ENCODE data around the gene STMN1. TPM values are rescaled to one million over a fixed set of nuclear protein-coding genes. Genes with fewer than 3 reads are reported as not detected.

STMN1 gene
- total RNA-seq, 2 donors from 2014 or later = 10.9 to 14.4 TPM

DNA sequence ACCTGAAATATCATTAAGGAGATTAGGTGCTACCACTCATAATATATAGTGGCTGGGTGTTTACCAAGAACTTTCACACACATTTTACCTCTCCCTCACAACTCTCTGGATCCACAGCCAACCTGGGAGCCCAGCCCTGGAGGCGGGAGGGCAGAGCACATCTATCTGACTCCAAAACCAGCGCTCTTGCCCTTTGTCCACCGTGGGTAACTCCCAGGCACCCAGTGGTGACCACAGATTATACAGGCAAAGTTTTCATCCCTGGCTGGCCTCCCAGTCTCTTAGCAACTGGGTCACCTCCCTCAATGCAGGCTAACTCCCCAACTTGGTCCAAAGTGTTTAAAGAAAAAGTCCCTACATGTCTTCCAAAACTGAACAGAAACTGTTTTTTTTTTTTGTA is 33.1 kb downstream of the STMN1 start:
- Histone ChIP-seq H3K4me3 (no peak overlapping the region), H3K9me3 (no peaks in the 10 kb centered on the region), H3K27ac (no peak overlapping the region), H3K36me3 (no peaks in the 10 kb centered on the region), H3K27me3 (replicated peaks; ENCODE audit: insufficient read depth) (no peaks in the 10 kb centered on the region), H3K4me1 (ENCODE audit: control insufficient read depth in 1 of 2, low read depth in 2 of 2) (peaks cover 3 to 33% of the 10 kb centered on the region in 2 donors)
- TF ChIP-seq, protein P1, sequence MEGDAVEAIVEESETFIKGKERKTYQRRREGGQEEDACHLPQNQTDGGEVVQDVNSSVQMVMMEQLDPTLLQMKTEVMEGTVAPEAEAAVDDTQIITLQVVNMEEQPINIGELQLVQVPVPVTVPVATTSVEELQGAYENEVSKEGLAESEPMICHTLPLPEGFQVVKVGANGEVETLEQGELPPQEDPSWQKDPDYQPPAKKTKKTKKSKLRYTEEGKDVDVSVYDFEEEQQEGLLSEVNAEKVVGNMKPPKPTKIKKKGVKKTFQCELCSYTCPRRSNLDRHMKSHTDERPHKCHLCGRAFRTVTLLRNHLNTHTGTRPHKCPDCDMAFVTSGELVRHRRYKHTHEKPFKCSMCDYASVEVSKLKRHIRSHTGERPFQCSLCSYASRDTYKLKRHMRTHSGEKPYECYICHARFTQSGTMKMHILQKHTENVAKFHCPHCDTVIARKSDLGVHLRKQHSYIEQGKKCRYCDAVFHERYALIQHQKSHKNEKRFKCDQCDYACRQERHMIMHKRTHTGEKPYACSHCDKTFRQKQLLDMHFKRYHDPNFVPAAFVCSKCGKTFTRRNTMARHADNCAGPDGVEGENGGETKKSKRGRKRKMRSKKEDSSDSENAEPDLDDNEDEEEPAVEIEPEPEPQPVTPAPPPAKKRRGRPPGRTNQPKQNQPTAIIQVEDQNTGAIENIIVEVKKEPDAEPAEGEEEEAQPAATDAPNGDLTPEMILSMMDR (IDR thresholded peaks at IDR 0.05) = no peak
- ATAC-seq (ENCODE audit: insufficient number of reproducible peaks, low FRiP score, low read depth) (no peak), DNase-seq (ENCODE audit: low spot score) (no peak)

DNA sequence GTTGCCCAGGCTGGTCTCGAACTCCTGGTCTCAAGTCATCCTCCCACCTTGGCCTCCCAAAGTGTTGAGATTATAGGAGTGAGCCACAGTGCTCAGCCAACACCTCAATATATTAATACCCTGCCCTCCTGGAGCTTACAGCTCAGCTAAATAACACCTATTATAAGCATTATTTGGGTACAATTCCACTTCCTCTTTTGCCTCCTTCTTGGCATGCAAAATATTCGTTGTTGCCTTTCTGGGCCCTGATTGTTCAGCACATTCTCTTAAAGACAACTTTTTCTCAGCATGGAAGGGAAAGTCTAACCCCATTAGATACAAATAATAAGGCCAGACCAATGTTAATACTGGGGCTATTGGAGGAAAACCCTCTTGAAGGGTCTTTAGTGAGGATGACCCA is 33.5 kb downstream of the STMN1 start:
- H3K36me3 ChIP-seq = no peaks in the 10 kb centered on the region
- TF ChIP-seq, protein P1 (IDR thresholded peaks at IDR 0.05) = no peak
- H3K4me1 ChIP-seq (ENCODE audit: control insufficient read depth in 1 of 2, low read depth in 2 of 2) = peaks cover 3 to 33% of the 10 kb centered on the region in 2 donors
- no peaks in the 10 kb centered on the region for H3K9me3 ChIP-seq
- DNase-seq (ENCODE audit: low spot score) (no peak), ATAC-seq (ENCODE audit: insufficient number of reproducible peaks, low FRiP score, low read depth) (no peak)
- no peak overlapping the region for H3K4me3 ChIP-seq
- H3K27me3 ChIP-seq (replicated peaks; ENCODE audit: insufficient read depth) = no peaks in the 10 kb centered on the region
- no peak overlapping the region for H3K27ac ChIP-seq

DNA sequence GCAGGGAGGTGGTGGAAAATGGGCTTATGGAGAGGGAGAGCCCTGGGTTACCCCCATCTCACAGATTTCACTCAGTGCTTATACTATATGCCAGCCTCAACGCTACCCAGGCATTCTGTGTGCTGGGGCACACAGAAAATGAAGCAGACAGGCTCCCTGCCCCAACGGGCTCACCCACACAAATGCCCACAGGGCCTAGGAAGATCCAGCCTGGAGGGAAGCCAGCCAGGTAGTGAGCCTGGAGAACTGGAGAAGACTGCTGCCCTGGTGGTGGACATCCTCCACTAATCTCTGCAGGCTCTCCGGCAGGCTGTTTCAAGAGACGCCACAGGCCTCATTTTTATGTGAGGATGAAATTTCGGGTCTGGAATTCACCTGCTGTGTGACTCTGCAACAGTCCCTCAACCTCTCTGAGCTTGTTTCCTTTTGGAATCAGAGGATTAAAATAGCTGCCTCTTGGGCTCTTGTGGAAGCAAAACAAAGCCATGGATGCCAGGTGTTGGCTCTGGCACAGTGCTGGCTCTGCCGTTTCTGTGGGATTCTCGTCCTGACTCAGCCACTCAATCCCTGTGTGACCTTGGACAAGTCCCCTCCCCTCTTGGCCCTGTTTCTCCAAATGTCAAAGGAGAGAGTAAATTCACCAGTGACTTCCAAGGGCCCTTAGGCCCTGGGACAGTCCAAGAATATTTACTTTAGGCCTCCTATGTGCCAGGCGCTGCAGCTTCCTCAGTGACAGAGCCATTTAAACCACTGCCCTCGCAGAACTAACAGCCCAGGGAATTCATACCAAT is 34.3 kb downstream of the STMN1 start:
- ATAC-seq (ENCODE audit: insufficient number of reproducible peaks, low FRiP score, low read depth) (no peak), DNase-seq (ENCODE audit: low spot score) (no peak)
- Histone ChIP-seq H3K9me3 (no peaks in the 10 kb centered on the region), H3K4me1 (ENCODE audit: control insufficient read depth in 1 of 2, low read depth in 2 of 2) (peaks cover 3 to 33% of the 10 kb centered on the region in 2 donors), H3K36me3 (no peaks in the 10 kb centered on the region), H3K27me3 (replicated peaks; ENCODE audit: insufficient read depth) (no peaks in the 10 kb centered on the region), H3K4me3 (no peak overlapping the region), H3K27ac (no peak overlapping the region)
- TF ChIP-seq, protein P1 (IDR thresholded peaks at IDR 0.05) = no peak

GRCh38 chr1:25871086-25871703 is 35.0 kb downstream of the STMN1 start:
- H3K4me3 ChIP-seq = no peak overlapping the region
- no peaks in the 10 kb centered on the region for H3K36me3 ChIP-seq
- ATAC-seq (ENCODE audit: insufficient number of reproducible peaks, low FRiP score, low read depth) (no peak), DNase-seq (ENCODE audit: low spot score) (no peak)
- TF ChIP-seq, protein P1 (IDR thresholded peaks at IDR 0.05) = no peak
- peaks cover 3 to 33% of the 10 kb centered on the region in 2 donors for H3K4me1 ChIP-seq (ENCODE audit: control insufficient read depth in 1 of 2, low read depth in 2 of 2)
- no peaks in the 10 kb centered on the region for H3K9me3 ChIP-seq
- H3K27ac ChIP-seq = no peak overlapping the region
- no peaks in the 10 kb centered on the region for H3K27me3 ChIP-seq (replicated peaks; ENCODE audit: insufficient read depth)

DNA sequence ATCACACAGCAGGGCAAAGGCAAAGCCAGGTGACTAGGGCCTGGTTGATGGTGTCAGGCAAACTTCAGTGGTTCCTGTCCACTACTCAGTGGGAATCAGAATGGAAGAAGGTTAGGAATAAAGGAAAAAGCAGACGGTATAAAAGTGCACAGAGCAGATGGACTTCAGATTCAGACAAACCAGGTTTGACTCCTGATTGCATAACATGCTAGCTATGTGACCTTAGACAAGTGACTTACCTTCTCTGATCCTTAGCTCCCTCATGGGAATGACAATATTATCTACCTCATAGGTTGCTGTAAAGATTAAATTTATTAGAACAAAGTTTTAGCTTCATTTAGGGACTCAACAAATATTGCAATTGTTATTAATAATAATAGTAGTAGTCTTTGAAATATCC is 35.6 kb downstream of the STMN1 start:
- Histone ChIP-seq H3K4me1 (ENCODE audit: control insufficient read depth in 1 of 2, low read depth in 2 of 2) (peaks cover 3 to 33% of the 10 kb centered on the region in 2 donors), H3K9me3 (no peaks in the 10 kb centered on the region), H3K4me3 (no peak overlapping the region), H3K27me3 (replicated peaks; ENCODE audit: insufficient read depth) (no peaks in the 10 kb centered on the region), H3K27ac (no peak overlapping the region), H3K36me3 (no peaks in the 10 kb centered on the region)
- TF ChIP-seq, protein P1 (IDR thresholded peaks at IDR 0.05) = no peak
- no peak for DNase-seq (ENCODE audit: low spot score)
- no peak for ATAC-seq (ENCODE audit: insufficient number of reproducible peaks, low FRiP score, low read depth)
